ENCODE measurements around the gene MTSS2. TPM values are rescaled to one million over a fixed set of nuclear protein-coding genes. Genes with fewer than 3 reads are reported as not detected.

MTSS2 gene
- total and polyA plus RNA-seq, 2 of the 8 experiments (the other 6 are each of a cell fraction or from before 2014, with no cell fraction given), result 23.3 to 36.7 TPM

DNA sequence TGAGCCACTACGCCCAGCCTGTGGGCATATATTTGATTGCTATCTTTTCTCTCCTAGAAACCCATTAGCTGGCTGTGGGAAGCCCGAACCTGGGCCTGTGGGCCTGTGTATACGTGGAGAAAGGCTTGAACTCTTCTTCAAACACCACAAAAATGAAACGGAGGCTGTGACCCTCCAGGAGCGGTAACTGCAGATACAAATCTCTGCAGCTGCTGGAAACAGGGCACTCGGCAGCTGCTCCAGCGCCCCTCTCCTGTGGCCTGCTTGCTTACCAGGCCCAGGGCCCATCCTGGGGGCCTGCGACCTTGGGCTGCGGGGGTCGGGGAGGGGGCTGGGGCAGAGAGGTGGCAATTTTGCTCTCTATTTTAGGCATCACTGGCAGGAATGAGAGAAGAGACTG is 28.0 kb upstream of the MTSS2 start:
- DNase-seq (ENCODE audit: low read depth in 1 of 2, low spot score in 2 of 2) (no peak), FAIRE-seq (no peak)
- no peak overlapping the region for H2AK5ac ChIP-seq (ENCODE audit: low read depth, low read length)
- H3K36me3 ChIP-seq (ENCODE audit: control insufficient read depth in 2 of 4, insufficient read depth in 4 of 4, low read length in 3 of 4), result no peaks in the 10 kb centered on the region
- no peak overlapping the region for H4K5ac ChIP-seq (ENCODE audit: insufficient read length, low read depth, low read length)
- H3K4me1 ChIP-seq (replicated peaks in 1 of 4; ENCODE audit: control insufficient read depth in 3 of 4, insufficient read depth in 4 of 4, low read length in 3 of 4), result peaks cover 4 to 36% (median 23%) of the 10 kb centered on the region in 4 experiments
- H3K4ac ChIP-seq (replicated peaks; ENCODE audit: insufficient read length, low read depth, low read length), result no peak overlapping the region
- ChIA-PET POLR2A (ENCODE audit: partially characterized antibody) (interaction anchor here (0.7 to 1.2 kb wide), 3 partner anchors 13 to 1650 kb away, joined by 3 to 4 read pairs (median 3); no protein-coding TSS in a partner anchor), CTCF (ENCODE audit: partially characterized antibody) (interaction anchor here (0.6 to 3.3 kb wide), 6 partner anchors 11 to 58 kb away, joined by 3 to 13 read pairs (median 8); no protein-coding TSS in a partner anchor)
- H3K23ac ChIP-seq (ENCODE audit: insufficient read length), result no peak overlapping the region
- H3K79me1 ChIP-seq (ENCODE audit: low read depth, low read length), result no peaks in the 10 kb centered on the region
- no peak overlapping the region for H2BK5ac ChIP-seq (ENCODE audit: low read depth, low read length)
- H2BK15ac ChIP-seq (ENCODE audit: low read length), result no peak overlapping the region
- H4K8ac ChIP-seq (ENCODE audit: extremely low read depth, insufficient read depth, low read length), result no peak overlapping the region
- H2BK120ac ChIP-seq (replicated peaks; ENCODE audit: low read depth, low read length), result no peak overlapping the region
- no peak overlapping the region for H4K91ac ChIP-seq (replicated peaks; ENCODE audit: insufficient read length, low read length)
- H3K4me3 ChIP-seq (ENCODE audit: extremely low read depth in 1 of 4, insufficient read depth in 2 of 4, low read depth in 3 of 4, low read length in 4 of 4), result no peak overlapping the region
- H2BK12ac ChIP-seq (ENCODE audit: low read depth, low read length), result no peak overlapping the region
- H2BK20ac ChIP-seq (ENCODE audit: low read length), result no peak overlapping the region
- H3K14ac ChIP-seq (ENCODE audit: insufficient read length), result no peak overlapping the region
- H3K79me2 ChIP-seq (ENCODE audit: control insufficient read depth in 1 of 2, insufficient read depth in 2 of 2, low read length in 2 of 2), result no peaks in the 10 kb centered on the region
- no peaks in the 10 kb centered on the region for H3K23me2 ChIP-seq (ENCODE audit: low read depth, low read length)
- H3K27ac ChIP-seq (ENCODE audit: low read depth, low read length), result no peak overlapping the region
- WGBS, 2 experiments (ENCODE audit: extremely low coverage in 1 of 2, insufficient coverage in 1 of 2, insufficient read length in 1 of 2, insufficient replicate concordance in 2 of 2, low coverage in 1 of 2, low lambda C conversion rate in 2 of 2, missing lambda C conversion rate in 1 of 2), result 88% methylated on average over 10 of the region's 10 CpGs; no CpG with 5 or more reads in 1 of the 2 experiments
- peaks cover 0 to 3% of the 10 kb centered on the region in 2 experiments for H4K20me1 ChIP-seq (replicated peaks in 1 of 2; ENCODE audit: control insufficient read depth in 1 of 2, insufficient read depth in 2 of 2, low read length in 2 of 2)
- H3K56ac ChIP-seq (replicated peaks; ENCODE audit: insufficient read length, low read depth, low read length), result no peak overlapping the region
- no peaks in the 10 kb centered on the region for H3K9me3 ChIP-seq (ENCODE audit: insufficient read depth in 2 of 2, low read depth in 1 of 2, low read length in 1 of 2)
- TF ChIP-seq SP2 (IDR thresholded peaks at IDR 0.05; ENCODE audit: low read length) (no peak), ASH2L (IDR thresholded peaks at IDR 0.05; ENCODE audit: low read length) (no peak), RBBP5 (IDR thresholded peaks at IDR 0.05; ENCODE audit: borderline replicate concordance, low read depth, low read length) (no peak), CREB1 (IDR thresholded peaks at IDR 0.05) (no peak)
- H3K4me2 ChIP-seq (ENCODE audit: insufficient read depth in 1 of 2, low read depth in 2 of 2, low read length in 2 of 2), result peak overlapping the region in 1 of 2 experiments; percentile 26; a peak in 1 of 4 replicates
- H3K18ac ChIP-seq (ENCODE audit: extremely low read depth, low read length), result no peak overlapping the region
- H2AFZ ChIP-seq (ENCODE audit: low read length), result no peak overlapping the region
- no peak overlapping the region for H3K9ac ChIP-seq (replicated peaks in 1 of 4; ENCODE audit: extremely low read depth in 1 of 4, low read depth in 3 of 4, low read length in 3 of 4)
- H3K27me3 ChIP-seq (replicated peaks in 1 of 4; ENCODE audit: control insufficient read depth in 3 of 4, extremely low read depth in 1 of 4, insufficient read depth in 3 of 4, low read length in 3 of 4), result no peaks in the 10 kb centered on the region

Measured in H1 (cell line).